H1 (cell line): ENCODE data around the gene SHC1. TPM values are rescaled to one million over a fixed set of nuclear protein-coding genes. Genes with fewer than 3 reads are reported as not detected.

Source experiments
- BCL11A ChIP-seq, 2 experiments: IDR thresholded peaks; one replicate each; pipeline ENCODE4 v1.6.1; 2011; ENCODE audit warnings: low read depth in 2 of 2, low read length in 2 of 2, mild to moderate bottlenecking in 2 of 2
- CTBP2 ChIP-seq: IDR thresholded peaks from 2 replicates; pipeline ENCODE4 v1.7.0; 2011; ENCODE audit warnings: borderline replicate concordance, mild to moderate bottlenecking, moderate library complexity, mixed read lengths, low read length; ENCODE audit not compliant: insufficient read depth, insufficient read length
- EGR1 ChIP-seq: IDR thresholded peaks from 2 replicates; pipeline ENCODE4 v1.6.1; 2011; ENCODE audit warnings: low read depth, low read length, borderline replicate concordance
- EZH2 ChIP-seq: fragments of 200-600 bp; sonication (generic); IDR thresholded peaks from 2 replicates; pipeline ENCODE4 v1.7.1; 2012; ENCODE audit warnings: low read depth, mild to moderate bottlenecking, moderate library complexity, low read length, inconsistent platforms; ENCODE audit not compliant: severe bottlenecking
- GABPA ChIP-seq: IDR thresholded peaks from 2 replicates; pipeline ENCODE4 v1.6.1; 2011; ENCODE audit warnings: mild to moderate bottlenecking, low read length, moderate library complexity, borderline replicate concordance; ENCODE audit not compliant: insufficient read depth
- GTF2F1 ChIP-seq: IDR thresholded peaks from 2 replicates; pipeline ENCODE4 v1.6.1; 2012; ENCODE audit warnings: low read depth, low read length, improper control_type of control experiment, borderline replicate concordance
- HDAC6 ChIP-seq: IDR thresholded peaks from one replicate; pipeline ENCODE4 v1.7.1; 2012; ENCODE audit warnings: low read depth, mild to moderate bottlenecking, inconsistent platforms, low read length, moderate library complexity
- JUN ChIP-seq: IDR thresholded peaks from 2 replicates; pipeline ENCODE4 v1.6.1; 2011; ENCODE audit warnings: low read depth, mild to moderate bottlenecking, improper control_type of control experiment, low read length
- NANOG ChIP-seq: IDR thresholded peaks from 2 replicates; pipeline ENCODE4 v1.6.1; 2011; ENCODE audit warnings: low read length, low read depth, mild to moderate bottlenecking, inconsistent platforms; ENCODE audit not compliant: insufficient read depth, poor library complexity, severe bottlenecking
- POU5F1 ChIP-seq: IDR thresholded peaks from 2 replicates; pipeline ENCODE4 v1.6.1; 2011; ENCODE audit warnings: low read depth, mild to moderate bottlenecking, low read length, moderate library complexity
- SP4 ChIP-seq: IDR thresholded peaks from 2 replicates; pipeline ENCODE4 v1.6.1; 2012; ENCODE audit warnings: low read length, inconsistent platforms
- TEAD4 ChIP-seq: IDR thresholded peaks from 2 replicates; pipeline ENCODE4 v1.6.1; 2012; ENCODE audit warnings: low read depth, low read length, inconsistent platforms, mixed read lengths
- polyA plus RNA-seq, 7 experiments: library from polyadenylated mRNA; depleted of rRNA in 3 of 7; stranded (reverse) in 5 of 7; unstranded in 2 of 7; fragments of >200 nt in 5 of 7; fragments of 200-250 nt in 2 of 7; gene quantifications; 1 replicate in 5 of 7; 2 replicates in 1 of 7; 4 replicates in 1 of 7; pipeline versions ENCODE4 v1.2.1 to v1.2.3, GENCODE V29; 2011 to 2013; ENCODE audit warnings: missing spikeins in 2 of 7, mixed read lengths in 2 of 7
- total RNA-seq: library from RNA; stranded (reverse); fragmentation: NEBNext Ultra II Directional; extraction: Animal tissue kit (Norgen Biotek cat#: 25700); gene quantifications from 2 replicates; pipeline ENCODE4 v1.2.1, GENCODE V29; 2021

The SHC1 gene
- total and polyA plus RNA-seq, 2 of the 8 experiments (the other 6 are each of a cell fraction or from before 2014, with no cell fraction given): 177 to 212 TPM

DNA sequence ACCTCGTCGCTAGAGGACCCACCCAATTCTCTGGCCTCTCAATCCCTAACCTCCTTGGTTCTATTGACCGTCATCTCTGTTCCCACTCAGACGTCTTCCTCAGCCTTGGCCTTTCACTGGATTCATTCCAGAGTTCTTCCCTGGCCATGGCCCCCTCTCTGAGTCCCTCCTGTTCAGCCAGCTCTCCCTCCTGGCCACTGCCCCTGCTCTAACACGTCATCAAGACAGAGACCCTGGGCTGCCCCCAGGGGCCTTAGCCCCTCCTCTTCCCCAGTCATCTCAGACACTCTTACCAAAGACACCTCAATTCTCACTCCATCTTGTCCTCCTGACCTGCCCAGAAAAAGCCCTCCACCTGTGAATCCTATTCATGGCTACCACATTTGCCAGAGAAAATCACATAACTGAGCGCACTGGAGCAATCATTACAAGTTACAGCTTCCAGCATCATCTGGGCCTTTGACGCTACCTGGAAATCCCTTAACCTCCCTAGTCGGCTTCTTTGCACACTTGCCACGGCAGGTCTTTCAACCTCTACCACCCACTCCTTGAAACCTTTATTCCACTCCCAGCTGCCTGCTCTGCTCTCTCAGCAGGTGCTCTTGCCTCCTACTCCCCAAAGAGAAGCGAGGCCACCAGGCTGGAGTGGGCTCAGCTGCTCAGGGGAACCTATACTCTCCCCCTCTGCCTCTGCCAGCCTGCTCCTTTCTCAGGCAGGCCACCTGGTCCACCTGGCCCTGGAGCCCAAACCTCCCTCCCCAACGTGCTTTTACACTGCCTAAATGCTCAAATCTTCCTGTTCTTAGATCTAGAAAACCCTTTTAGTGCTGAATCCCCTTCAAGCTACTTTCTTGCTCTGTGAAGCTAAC, 49.1 kb upstream of the SHC1 start (continued):
- TF ChIP-seq GABPA: no peak
- no peak for TF ChIP-seq JUN
- TF ChIP-seq SP4: no peak
- TF ChIP-seq NANOG: no peak
- TF ChIP-seq GTF2F1: no peak
- TF ChIP-seq CTBP2: no peak
- no peak for TF ChIP-seq BCL11A (IDR thresholded peaks at IDR 0.05; ENCODE audit: low read depth in 2 of 2, low read length in 2 of 2)
- no peak for TF ChIP-seq TEAD4
- TF ChIP-seq POU5F1: no peak
- no peak for TF ChIP-seq EZH2
- no peak for TF ChIP-seq EGR1
- no peak for TF ChIP-seq HDAC6
- TF ChIP-seq, all 59 proteins: peak for 0
